ENCODE results near the gene TFB1M. TPM values are rescaled to one million over a fixed set of nuclear protein-coding genes. Genes with fewer than 3 reads are reported as not detected.

The TFB1M gene
- total RNA-seq, 1 experiment from 2014 or later, result 31.0 TPM

GRCh38 chr6:155317186-155317585 is 2.9 kb upstream of the TFB1M start:
- intact Hi-C loops (cut with micrococcal nuclease), result loop anchor here (5.0 kb wide), 2 partner anchors 1370 to 1465 kb away; no protein-coding TSS in a partner anchor
- no peaks in the 10 kb centered on the region for H3K9me3 Mint-ChIP-seq (ENCODE audit: unreplicated experiment)
- peak; percentile 8 for DNase-seq (ENCODE audit: unreplicated experiment)
- no peak for TF ChIP-seq CTCF (IDR thresholded peaks at IDR 0.05; ENCODE audit: unreplicated experiment)
- no peak overlapping the region for H3K4me3 Mint-ChIP-seq (ENCODE audit: unreplicated experiment)
- H3K4me1 Mint-ChIP-seq (ENCODE audit: insufficient read depth, unreplicated experiment), result no peaks in the 10 kb centered on the region
- ChIA-PET CTCF (interaction anchor here (0.6 to 3.5 kb wide), 6 partner anchors 11 to 733 kb away, joined by 3 to 19 read pairs (median 4); no protein-coding TSS in a partner anchor), POLR2A (interaction anchor here (0.6 to 1.6 kb wide), 7 partner anchors 10 to 1832 kb away, joined by 3 to 7 read pairs (median 3); no protein-coding TSS in a partner anchor)
- no TSS peak for BruUV-seq (replicated peaks)
- no peak overlapping the region for H3K27ac Mint-ChIP-seq (ENCODE audit: low read depth, unreplicated experiment)
- H3K36me3 Mint-ChIP-seq (ENCODE audit: insufficient read depth, unreplicated experiment), result no peaks in the 10 kb centered on the region
- H3K27me3 Mint-ChIP-seq (ENCODE audit: insufficient read depth, unreplicated experiment), result no peaks in the 10 kb centered on the region

- Mint-ChIP-seq H3K36me3 (ENCODE audit: insufficient read depth, unreplicated experiment) (no peaks in the 10 kb centered on the region), H3K9me3 (ENCODE audit: unreplicated experiment) (no peaks in the 10 kb centered on the region), H3K27me3 (ENCODE audit: insufficient read depth, unreplicated experiment) (no peaks in the 10 kb centered on the region), H3K4me3 (ENCODE audit: unreplicated experiment) (no peak overlapping the region), H3K27ac (ENCODE audit: low read depth, unreplicated experiment) (peak overlapping the region; percentile 97), H3K4me1 (ENCODE audit: insufficient read depth, unreplicated experiment) (no peaks in the 10 kb centered on the region)
- POLR2A ChIA-PET, result interaction anchor here (0.6 to 2.7 kb wide), 9 partner anchors 11 to 1706 kb away, joined by 3 to 19 read pairs (median 7); no protein-coding TSS in a partner anchor
- CTCF ChIA-PET, result interaction anchor here (0.6 to 2.4 kb wide), 11 partner anchors 13 to 935 kb away, joined by 3 to 13 read pairs (median 3); no protein-coding TSS in a partner anchor
- no peak for TF ChIP-seq CTCF (IDR thresholded peaks at IDR 0.05; ENCODE audit: unreplicated experiment)
- intact Hi-C loops (cut with micrococcal nuclease), result loop anchor here (5.0 kb wide), 2 partner anchors 1371 to 1466 kb away; no protein-coding TSS in a partner anchor
- BruUV-seq (replicated peaks), result no TSS peak
- DNase-seq (ENCODE audit: unreplicated experiment), result no peak
Measured at GRCh38 chr6:155316419-155316818, 2.1 kb upstream of the TFB1M start.

GRCh38 chr6:155315516-155315871 is 1.2 kb upstream of the TFB1M start:
- peaks cover 1% of the 10 kb centered on the region for H3K4me1 Mint-ChIP-seq (ENCODE audit: insufficient read depth, unreplicated experiment)
- H3K27me3 Mint-ChIP-seq (ENCODE audit: insufficient read depth, unreplicated experiment), result no peaks in the 10 kb centered on the region
- peak overlapping the region; percentile 79 for H3K4me3 Mint-ChIP-seq (ENCODE audit: unreplicated experiment)
- CTCF ChIA-PET, result interaction anchor here (0.6 to 2.4 kb wide), 7 partner anchors 12 to 388 kb away, joined by 3 to 13 read pairs (median 4); no protein-coding TSS in a partner anchor
- intact Hi-C loops (cut with micrococcal nuclease), result loop anchor here (5.0 kb wide), 2 partner anchors 1372 to 1467 kb away; no protein-coding TSS in a partner anchor
- BruUV-seq (replicated peaks), result no TSS peak
- H3K9me3 Mint-ChIP-seq (ENCODE audit: unreplicated experiment), result no peaks in the 10 kb centered on the region
- POLR2A ChIA-PET, result interaction anchor here (0.6 to 2.8 kb wide), 27 partner anchors 11 to 1882 kb away, joined by 3 to 19 read pairs (median 4); no protein-coding TSS in a partner anchor
- peak; percentile 21 for DNase-seq (ENCODE audit: unreplicated experiment)
- peaks cover 4% of the 10 kb centered on the region for H3K36me3 Mint-ChIP-seq (ENCODE audit: insufficient read depth, unreplicated experiment)
- no peak for TF ChIP-seq CTCF (IDR thresholded peaks at IDR 0.05; ENCODE audit: unreplicated experiment)
- peak overlapping the region; percentile 97 for H3K27ac Mint-ChIP-seq (ENCODE audit: low read depth, unreplicated experiment)

- no peak for TF ChIP-seq CTCF (IDR thresholded peaks at IDR 0.05; ENCODE audit: unreplicated experiment)
- Mint-ChIP-seq H3K9me3 (ENCODE audit: unreplicated experiment) (no peaks in the 10 kb centered on the region), H3K4me3 (ENCODE audit: unreplicated experiment) (peak overlapping the region; percentile 79), H3K36me3 (ENCODE audit: insufficient read depth, unreplicated experiment) (peaks cover 7% of the 10 kb centered on the region), H3K27ac (ENCODE audit: low read depth, unreplicated experiment) (peak overlapping the region; percentile 97), H3K27me3 (ENCODE audit: insufficient read depth, unreplicated experiment) (no peaks in the 10 kb centered on the region), H3K4me1 (ENCODE audit: insufficient read depth, unreplicated experiment) (peaks cover 6% of the 10 kb centered on the region)
- intact Hi-C loops (cut with micrococcal nuclease), result loop anchor here (5.0 kb wide), 3 partner anchors 138 to 1467 kb away; no protein-coding TSS in a partner anchor
- DNase-seq (ENCODE audit: unreplicated experiment), result peak; percentile 88
- POLR2A ChIA-PET, result interaction anchor here (0.6 to 2.8 kb wide), 30 partner anchors 13 to 1883 kb away, joined by 3 to 19 read pairs (median 4); no protein-coding TSS in a partner anchor
- TSS peak; percentile 90 for BruUV-seq (replicated peaks)
- CTCF ChIA-PET, result interaction anchor here (0.5 to 2.4 kb wide), 9 partner anchors 12 to 1468 kb away, joined by 3 to 13 read pairs (median 4); no protein-coding TSS in a partner anchor
Measured at GRCh38 chr6:155314773-155315515, 660 bp upstream of the TFB1M start.
